NCI-H524 (cell line): ENCODE measurements around the gene COL4A1.

Source experiments
- DNase-seq, 2 experiments: peaks; one replicate each; lab custom pipeline; 2025; lab: John Stamatoyannopoulos, UW

The COL4A1 gene

DNA sequence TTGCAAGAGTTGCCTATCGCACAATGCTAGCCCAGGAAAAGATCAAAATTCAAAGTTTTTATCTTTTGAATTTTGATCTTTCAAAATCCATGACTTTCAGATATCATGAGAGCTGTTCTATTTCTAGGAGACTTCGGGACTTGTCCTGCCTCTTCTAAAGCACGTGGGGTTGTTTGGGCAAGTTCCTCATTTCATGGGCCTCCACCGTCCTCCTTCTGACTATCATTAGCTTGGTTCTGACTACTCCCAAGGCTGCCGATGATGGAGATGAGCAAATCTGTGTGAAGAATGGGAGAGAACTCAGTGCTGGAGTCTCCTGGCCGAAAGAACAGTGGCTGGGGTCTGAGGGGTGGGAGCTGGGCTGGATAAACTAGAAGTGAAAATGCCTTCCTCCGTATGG, 86.5 kb downstream of the COL4A1 start:
- no peak for DNase-seq

DNA sequence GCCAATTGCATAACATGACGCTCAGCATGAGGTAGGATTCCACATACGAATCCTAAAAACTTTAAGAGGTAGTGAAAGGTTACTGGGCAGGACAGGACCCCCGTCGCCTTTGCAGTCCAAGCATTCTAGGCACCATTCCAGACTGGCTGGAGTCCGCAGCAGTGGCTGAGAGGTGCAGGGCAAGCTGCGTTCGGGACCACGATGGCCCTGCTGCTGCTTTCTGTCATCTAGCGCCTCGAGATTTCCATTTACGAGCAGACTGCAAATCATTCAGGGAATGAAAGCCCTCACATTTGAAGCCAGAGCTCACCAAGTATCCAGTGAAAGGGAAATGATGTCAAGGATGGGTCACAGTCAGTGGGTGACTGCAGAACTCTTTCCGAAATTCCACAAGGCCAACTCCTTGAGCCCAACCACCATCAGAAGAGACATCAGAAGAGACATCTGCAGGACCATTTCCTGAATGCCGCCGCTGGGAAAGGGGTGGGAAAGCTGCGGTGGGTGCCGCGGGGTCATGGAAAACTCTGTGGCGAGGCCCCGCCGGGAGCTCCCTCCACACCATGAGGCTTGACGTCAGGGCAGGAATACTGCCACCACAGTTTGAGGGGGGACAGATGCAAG, 88.3 kb downstream of the COL4A1 start:
- no peak for DNase-seq

GRCh38 chr13:110217811-110218210, 89.1 kb downstream of the COL4A1 start:
- no peak for DNase-seq

DNA sequence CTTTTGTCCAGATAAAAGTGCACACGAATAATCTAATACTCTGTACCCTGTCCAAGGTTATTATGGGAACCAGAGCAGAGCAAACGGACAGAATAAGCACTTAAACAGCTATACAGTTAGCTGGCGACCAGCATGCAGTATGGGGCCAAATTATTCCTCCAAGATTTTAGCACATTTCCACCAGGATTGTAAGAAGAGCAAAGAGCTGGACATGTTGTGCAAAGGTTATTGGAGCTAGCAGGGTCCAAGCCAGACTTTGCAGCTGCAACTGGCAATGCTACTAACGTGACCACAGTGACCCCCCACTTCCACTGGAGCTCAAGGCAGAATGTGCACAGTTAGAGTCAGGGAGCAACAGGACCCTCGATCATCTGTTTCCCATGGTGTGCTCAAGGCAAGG, 89.9 kb downstream of the COL4A1 start:
- DNase-seq, result no peak

- no peak for DNase-seq
Observed at GRCh38 chr13:110216398-110217041, 90.4 kb downstream of the COL4A1 start.

- no peak for DNase-seq
Observed at GRCh38 chr13:110216006-110216397, 91.0 kb downstream of the COL4A1 start.

GRCh38 chr13:110215606-110216005, 91.4 kb downstream of the COL4A1 start:
- DNase-seq, result no peak

GRCh38 chr13:110214637-110215036, 92.3 kb downstream of the COL4A1 start:
- DNase-seq, result no peak

GRCh38 chr13:110213461-110214074, 93.4 kb downstream of the COL4A1 start:
- no peak for DNase-seq

GRCh38 chr13:110212529-110212928, 94.4 kb downstream of the COL4A1 start:
- no peak for DNase-seq

DNA sequence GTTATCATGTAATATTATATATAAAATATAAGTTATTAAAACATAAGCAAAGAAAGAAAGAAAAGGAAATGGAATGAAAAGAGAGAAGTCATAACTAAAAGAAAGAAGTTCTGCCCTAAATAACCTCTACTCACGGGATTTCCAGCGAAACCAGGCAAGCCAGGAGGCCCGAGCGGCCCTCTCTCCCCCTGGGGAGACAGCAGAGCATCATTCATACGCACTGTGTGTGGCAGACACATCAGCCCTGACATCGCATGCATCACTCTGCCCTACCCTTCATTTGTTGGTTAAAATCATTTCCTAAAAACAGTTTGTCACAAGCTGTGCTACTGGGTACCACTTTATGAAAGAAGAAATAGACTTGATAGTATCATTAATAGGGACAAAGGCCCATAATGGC, 95.2 kb downstream of the COL4A1 start:
- no peak for DNase-seq

DNA sequence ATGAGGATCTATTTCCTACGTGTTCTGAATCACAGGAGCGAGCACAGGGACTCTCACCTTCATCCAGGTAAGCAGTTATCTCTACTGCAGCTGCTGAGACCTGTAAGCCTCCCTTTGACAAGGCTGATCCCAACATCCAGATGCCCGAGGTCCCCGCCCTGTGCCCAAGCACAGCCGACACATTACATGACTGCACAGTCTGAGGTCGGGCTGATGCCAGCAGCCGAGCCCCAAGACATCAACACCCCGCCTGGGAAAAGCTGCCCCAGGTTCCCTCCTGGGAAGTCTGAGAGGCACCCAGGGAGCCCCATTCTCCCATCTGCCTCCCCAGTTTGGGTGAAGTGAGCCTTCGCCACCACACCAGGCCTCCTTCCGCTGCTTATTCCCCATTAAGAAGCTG, 95.9 kb downstream of the COL4A1 start:
- DNase-seq, result no peak

DNA sequence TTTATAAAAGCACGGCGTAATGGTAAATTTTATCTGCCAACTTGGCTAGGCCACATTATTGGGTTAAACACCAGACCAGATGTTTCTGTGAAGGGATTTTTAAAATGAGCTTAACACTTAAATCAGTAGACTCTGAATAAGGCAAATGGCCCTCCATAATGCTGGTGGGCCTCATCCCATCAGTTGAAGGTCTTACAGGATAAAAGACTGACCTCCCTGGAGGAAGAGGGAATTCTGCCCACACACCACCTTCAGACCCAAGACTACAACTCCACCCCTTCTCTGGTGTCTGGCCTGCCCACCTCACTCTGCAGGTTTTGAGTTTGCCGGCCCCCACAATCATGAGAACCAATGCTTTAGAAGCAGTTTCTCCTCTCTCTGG, 96.4 kb downstream of the COL4A1 start:
- DNase-seq, result no peak

- DNase-seq, result no peak
Observed at GRCh38 chr13:110209950-110210603, 96.9 kb downstream of the COL4A1 start.

DNA sequence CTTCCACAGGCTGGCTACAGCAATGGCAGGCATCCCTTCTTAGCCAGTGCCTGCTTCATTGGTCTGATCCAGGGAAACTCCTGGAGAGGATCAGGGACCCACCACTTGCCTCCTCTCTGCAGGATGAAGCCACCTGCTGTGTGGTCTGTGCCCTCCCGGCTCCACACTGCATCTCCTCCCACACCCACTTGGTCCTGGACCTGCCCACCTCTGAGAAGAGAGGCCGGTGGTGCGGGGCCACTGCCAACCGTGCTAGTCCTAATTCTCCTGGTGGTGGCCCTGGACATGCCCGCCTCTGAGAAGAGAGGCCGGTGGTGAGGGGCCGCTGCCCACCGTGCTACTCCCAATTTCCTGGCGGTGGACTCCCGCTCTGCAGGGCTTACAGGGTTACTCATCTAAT, 98.8 kb downstream of the COL4A1 start:
- no peak for DNase-seq

DNA sequence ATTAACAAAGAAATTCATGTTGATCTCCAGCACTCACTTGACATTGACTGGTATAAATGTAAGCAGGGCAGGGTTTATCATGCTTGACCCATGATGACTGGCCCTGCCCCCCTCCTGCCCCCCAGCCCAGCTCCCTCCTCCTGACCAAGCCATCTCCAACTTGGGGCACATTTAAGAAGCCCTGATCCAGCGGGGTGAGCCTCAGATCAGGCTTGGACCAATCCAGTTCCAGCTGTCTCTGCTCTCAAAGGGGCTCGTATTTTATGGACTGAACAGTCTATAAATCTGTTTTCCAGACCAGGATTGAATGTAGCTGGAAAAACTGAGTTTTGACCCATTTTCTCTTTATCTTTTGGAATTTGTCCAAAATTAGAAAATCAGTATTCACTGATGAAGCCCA, 100.0 kb downstream of the COL4A1 start:
- DNase-seq, result no peak

DNA sequence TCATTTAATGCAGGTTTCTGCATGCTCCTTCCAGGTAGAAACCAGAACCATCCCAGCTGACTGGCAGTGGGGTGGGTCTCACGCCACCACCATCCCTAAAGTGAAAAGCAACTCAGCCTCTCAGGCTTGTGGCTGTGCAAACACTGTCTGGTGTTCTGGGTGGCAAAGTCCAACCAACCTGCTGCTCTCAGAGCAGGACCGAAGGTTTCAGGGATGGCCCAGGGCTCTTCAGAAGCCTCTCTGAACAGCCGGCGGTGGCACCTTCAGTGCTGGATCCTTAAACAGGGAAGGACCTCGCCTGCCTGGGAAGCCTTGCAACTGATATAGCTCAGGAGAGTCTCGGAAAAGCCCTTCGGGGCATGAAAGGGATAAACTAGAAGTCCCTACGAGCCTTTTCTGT, 100.8 kb downstream of the COL4A1 start:
- no peak for DNase-seq

GRCh38 chr13:110201114-110201513, 105.8 kb downstream of the COL4A1 start:
- no peak for DNase-seq

DNA sequence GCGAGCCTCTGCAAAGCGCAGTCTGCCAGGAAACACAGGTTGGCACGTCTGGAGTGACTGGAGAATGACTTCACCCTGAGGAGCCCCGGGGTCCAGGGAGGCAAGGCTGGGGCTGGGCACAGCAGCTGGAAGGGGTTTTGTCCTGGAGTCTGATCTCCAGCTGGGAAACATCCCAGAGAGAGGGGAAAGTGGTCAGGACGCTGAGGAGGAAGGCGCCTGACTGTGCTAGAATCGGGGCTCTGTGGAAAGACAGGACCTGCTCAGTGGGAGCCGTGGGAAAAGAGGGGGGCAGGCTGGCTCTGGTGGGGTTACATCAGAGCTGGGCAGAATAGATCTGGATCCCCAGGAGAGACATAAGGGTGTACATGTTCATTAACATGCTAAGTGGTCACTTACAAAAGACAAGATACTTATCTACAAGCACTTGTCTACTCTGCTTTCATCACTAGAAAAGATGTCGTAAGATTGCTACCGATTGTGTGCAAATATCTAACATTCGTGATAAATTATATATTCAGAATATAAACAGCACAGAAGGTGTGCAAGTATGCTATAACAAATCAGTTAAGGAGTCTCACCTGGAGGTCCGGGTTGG, 106.6 kb downstream of the COL4A1 start:
- DNase-seq, result no peak

DNA sequence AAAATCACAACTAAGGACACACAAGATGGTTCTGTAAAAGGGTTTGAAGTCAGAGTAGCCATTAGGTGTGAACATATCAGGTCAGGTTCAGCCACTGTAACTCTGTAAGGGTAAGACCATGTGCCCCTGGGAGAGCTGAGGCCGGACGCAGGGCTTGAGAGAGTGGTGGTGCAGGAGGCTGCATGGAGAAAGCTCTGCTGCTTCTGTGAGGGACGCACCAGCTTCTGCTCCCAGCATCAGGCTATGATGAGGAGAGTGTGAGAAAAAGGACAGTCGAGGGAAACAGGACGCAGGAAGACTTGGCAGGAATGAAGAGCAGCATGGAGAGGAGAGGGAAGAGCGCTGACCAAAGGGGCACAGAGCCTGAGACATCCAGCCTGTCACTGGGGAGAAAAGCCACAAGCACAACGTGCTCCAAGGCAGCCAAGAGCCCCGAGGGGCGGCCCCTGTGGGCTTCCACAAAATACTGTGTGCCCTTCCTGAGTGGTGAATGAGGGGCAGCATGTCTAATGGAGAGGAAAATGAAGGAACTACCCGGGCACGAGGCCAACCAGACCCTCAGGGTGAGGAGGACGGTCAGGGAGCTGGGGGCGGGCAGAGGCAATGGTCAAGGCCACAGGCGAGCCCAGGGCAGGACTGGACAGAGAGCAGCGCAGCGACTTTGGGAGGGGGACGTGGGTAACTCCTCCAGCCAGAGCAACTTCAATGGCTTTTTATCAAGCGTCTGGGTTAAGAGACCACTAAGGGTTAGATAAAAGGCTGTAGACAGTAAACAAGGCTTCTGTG, 107.7 kb downstream of the COL4A1 start:
- DNase-seq, result no peak

DNA sequence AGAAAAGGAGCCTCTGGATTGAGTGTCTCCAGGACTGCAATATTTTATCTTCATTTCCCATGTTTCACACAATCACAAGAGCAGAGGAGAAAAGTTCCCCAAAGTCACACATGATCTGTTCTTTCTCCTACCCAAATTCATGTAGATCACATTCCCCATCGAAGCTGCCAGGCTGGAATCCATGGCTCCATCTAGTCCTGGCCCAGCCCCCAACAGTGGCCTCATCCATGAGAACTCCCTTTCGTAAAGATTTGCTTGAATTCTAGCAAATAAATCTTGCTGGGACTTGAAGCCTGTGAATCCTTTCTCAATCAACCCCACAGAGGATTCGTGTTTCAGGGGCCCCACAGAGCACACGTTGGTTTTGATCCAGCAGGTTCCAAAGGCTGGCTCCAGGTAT, 109.5 kb downstream of the COL4A1 start:
- DNase-seq, result no peak

- no peak for DNase-seq
Observed at GRCh38 chr13:110197026-110197425, 109.9 kb downstream of the COL4A1 start.
